DND-41 (cell line): ENCODE results near the gene DNAJC5.

Experiments used
- CTCF ChIP-seq: IDR thresholded peaks from 2 replicates; pipeline ENCODE4 v1.5.1; 2012; ENCODE audit warnings: borderline replicate concordance, low read length, moderate library complexity, mild to moderate bottlenecking; ENCODE audit not compliant: poor library complexity, severe bottlenecking; ENCODE audit errors: extremely low read depth
- EZH2 ChIP-seq: IDR thresholded peaks from 3 replicates; pipeline ENCODE4 v1.6.1; 2012; ENCODE audit warnings: borderline replicate concordance, low read depth, mild to moderate bottlenecking, moderate library complexity, low read length, inconsistent platforms; ENCODE audit not compliant: severe bottlenecking

GRCh38 chr20:63941282-63942081 is 46.6 kb downstream of the DNAJC5 start:
- TF ChIP-seq CTCF (no peak), EZH2 (no peak)
